NAMALWA (cell line): ENCODE results near the gene SPAG6.
"Not testable (repeated sequence)": the region's sequence is repeated elsewhere in the genome, so short reads cannot be mapped to it uniquely, and the experiment has no call there.

ENCODE experiments used
- DNase-seq: peaks from one replicate; pipeline ENCODE4 v3.0.0-alpha.2; 2015; ENCODE audit warnings: low spot score

SPAG6 gene

DNA sequence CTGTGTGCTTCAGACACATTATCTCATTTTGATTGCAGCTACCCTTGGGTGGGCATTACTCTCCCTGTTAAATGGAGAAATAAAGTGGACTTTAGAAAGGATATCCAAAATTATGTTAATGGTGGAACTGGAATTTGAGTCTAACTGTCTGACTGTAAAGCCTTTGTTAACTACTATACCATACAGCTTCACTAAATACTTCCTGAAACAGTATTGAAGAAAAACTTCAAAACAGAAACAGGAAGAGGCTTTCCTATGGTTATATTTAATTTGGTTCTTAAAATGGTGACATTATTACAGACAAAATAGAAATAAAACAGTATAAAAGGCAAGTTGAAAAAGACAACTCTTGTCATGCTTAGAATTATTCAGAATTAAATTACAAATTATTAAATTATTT, 25.0 kb downstream of the SPAG6 start:
- peak; percentile 24 for DNase-seq

DNA sequence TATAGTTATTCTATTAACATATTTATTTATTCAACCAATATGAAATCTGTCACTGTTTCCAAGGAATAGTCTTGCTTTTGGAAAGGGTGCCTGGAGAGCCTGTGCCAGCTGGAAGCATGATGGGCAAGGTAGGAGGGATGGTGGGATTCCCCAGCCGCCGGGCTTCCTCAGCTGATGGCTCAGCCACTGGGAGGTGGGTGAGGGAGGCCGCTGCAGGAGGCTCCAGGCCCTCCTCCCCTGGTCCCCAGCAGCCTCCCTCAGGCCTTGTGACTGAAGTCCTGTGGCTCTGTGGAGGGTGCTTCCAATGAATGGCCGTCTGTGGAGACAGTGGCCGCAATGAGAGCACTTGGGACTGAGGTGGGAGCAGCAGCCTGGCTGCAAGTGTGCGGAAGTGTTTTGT, 27.0 kb downstream of the SPAG6 start:
- no peak for DNase-seq

GRCh38 chr10:22372917-22373316, 27.6 kb downstream of the SPAG6 start:
- no peak for DNase-seq

GRCh38 chr10:22374489-22375126, 29.3 kb downstream of the SPAG6 start:
- no peak for DNase-seq

- no peak for DNase-seq
Observed at GRCh38 chr10:22379059-22379458, 33.8 kb downstream of the SPAG6 start.

GRCh38 chr10:22381262-22381661, 36.0 kb downstream of the SPAG6 start:
- DNase-seq: no peak

DNA sequence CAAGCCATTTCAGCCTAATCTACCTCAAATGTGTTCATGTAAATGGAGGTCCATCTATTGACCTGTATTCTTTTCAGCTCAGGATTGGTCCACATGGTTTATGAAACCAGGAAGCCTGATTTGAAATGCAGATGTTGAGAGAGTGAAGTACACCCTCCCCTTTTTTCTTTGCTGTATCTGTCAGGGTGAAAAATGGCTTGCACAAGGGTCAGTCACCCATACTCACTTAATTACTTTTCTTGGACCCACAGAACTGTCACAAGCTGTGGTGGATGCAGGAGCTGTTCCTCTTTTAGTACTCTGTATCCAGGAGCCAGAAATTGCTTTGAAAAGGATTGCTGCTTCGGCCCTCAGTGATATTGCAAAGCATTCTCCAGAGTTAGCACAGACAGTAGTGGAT, 41.2 kb downstream of the SPAG6 start:
- peak; percentile 23 for DNase-seq

DNA sequence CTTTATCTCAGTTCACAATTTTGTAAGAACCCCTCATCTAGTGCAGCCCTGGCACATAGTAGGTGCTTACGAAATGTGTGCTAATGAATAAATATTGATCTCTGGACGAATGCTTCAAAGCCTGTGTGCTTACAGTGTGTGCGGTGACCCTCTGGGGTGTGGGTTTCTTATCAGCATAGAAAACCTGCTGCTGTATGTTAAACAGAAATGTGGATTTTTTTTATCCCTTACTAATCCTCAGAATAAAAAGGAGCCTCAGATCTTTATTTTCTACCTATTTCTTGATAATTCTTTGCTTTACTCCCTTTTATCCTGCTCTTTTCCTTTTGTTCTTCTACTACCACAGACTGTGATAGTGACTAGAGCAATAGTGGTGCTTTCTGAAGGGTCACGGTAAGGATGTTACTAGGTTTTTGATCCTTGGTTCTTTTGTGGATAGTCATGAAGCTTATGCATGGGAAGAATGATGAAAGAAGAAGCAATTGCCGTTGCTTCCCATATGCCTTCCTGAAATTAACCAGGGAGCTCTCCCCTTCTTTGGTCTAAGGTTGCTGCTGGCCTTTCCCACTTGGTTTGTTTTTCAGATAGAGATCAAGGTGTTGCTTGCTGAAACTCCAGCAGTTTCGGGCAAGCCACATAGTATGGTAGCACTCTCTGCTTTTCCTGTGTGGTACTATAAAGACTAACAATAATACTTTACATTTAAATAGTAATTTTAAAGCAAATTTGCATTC, 44.7 kb downstream of the SPAG6 start:
- no peak for DNase-seq

GRCh38 chr10:22391600-22391999, 46.3 kb downstream of the SPAG6 start:
- DNase-seq: no peak

DNA sequence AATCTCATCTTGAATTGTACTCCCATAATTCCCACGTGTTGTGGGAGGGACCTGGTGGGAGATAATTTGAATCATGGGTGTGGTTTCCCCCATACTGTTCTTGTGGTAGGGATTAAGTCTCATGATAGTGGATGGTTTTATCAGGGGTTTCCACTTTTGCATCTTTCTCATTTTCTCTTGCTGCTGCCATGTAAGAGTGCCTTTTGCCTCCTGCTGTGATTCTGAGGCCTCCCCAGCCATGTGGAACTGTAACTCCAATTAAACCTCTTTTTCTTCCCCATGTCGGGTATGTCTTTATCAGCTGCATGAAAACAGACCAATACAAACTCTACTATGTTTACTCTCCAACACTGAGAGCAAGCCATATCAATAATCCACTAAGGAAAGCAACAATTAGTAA, 50.9 kb downstream of the SPAG6 start:
- not testable (repeated sequence) for DNase-seq

GRCh38 chr10:22406916-22407315, 61.6 kb downstream of the SPAG6 start:
- not testable (repeated sequence) for DNase-seq

- no peak for DNase-seq
Observed at GRCh38 chr10:22410394-22410793, 65.1 kb downstream of the SPAG6 start.

DNA sequence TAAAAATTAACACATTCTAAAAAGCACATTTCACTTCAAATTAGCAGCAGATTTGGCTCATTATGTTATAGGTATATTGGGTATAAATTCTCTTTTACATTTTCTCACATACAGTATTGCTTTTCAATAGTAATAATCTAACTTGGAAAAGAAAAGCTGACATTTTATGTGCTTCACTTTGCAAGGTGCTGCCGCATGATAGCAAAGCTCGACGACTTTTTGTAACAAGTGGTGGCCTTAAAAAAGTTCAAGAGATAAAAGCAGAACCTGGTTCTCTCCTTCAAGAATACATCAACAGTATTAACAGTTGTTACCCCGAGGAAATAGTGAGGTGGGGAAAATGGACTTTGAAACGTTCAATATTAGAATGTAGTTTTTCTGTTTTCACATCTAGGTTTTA, 65.5 kb downstream of the SPAG6 start:
- DNase-seq: no peak

GRCh38 chr10:22414146-22414545, 68.8 kb downstream of the SPAG6 start:
- no peak for DNase-seq

DNA sequence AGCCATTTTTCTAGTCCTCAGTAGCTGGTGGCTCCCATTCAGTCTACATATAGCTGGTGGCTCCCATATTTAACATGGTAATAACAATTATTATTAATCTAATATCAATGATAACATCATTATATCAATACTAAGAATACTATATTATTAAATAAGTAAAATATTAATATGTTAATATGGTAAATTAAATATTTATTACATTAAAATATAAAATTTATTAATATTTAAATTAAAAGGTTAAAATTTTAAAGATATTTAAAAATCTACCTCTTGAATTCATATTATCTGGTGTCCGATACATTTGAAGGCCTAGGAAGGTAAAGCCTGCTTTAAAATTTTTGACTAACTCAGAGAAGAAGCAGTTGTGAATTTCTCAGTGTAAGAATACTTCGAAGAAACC, 69.8 kb downstream of the SPAG6 start:
- DNase-seq: no peak

- DNase-seq: no peak
Observed at GRCh38 chr10:22417736-22418268, 72.5 kb downstream of the SPAG6 start.

- peak; percentile 55 for DNase-seq
Observed at GRCh38 chr10:22420787-22421517, 75.7 kb downstream of the SPAG6 start.

GRCh38 chr10:22426653-22427052, 81.4 kb downstream of the SPAG6 start:
- DNase-seq: no peak

DNA sequence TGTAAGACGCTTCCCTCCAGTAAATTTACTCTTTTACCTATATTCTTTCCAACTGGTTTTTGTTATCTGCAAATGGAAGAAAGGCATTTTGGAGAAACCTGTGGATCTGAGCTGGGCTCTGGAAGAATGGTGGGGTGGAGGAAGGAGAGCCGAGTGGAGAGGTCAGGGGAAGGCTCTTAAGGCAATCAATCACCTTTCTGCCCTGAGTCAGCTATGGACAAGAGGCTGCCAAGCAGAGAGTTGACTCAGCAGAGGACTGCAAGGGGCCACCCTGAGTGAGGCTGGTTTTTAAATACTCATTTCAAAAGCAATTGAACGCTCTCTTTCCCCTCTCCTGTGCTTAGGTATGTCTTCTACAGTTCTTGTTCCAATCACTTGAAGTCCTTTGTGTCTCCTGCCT, 81.8 kb downstream of the SPAG6 start:
- DNase-seq: no peak

DNA sequence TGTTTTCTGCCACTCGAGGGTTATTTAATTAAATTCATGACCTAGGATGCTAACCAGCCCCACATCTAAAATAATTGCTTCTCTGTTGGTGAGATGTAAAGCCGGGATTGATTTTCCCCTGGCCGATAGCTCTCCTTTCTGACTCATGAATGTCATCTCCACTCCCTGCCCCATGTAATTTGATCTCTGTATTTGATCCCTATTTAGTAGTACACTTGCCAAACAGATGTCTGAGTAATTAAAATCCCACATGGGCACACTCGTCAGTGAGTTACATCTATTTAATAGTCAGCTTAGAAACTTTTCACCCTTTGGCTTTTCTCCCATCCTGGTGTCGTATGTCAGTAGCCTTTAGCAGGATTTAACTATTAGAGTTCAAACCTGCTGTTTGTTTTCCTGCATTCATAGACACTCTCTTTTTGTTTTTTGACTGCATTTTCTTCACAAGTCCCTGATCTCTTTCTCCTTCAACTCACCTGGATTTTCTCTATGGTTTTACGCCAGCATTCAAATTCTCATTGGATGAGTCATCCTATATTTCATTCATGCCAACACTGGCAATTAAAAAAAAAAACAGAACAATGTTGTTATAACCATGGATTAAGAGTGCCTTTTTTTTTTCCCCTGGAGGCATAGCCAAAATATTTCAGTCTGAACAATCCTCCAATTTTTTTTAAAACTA, 82.7 kb downstream of the SPAG6 start:
- no peak for DNase-seq

DNA sequence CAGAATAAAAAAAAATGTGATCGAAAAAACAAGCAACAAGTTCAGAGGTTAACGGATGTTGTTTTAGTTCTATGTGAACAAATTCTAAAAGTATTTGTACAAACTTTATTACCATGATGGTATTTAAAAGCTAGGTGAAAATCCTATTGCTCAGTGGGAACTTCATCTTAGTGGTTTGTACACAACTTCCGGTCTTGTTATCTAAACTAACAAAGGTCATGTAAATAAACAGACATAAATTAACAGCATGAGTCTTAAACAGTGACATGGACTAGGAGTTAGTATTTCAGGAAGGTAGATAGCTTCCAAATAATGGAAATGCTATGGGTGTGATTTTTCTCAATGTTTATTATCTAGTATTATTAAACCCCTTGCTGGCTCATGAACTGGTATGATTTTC, 83.8 kb downstream of the SPAG6 start:
- no peak for DNase-seq

- no peak for DNase-seq
Observed at GRCh38 chr10:22429981-22430421, 84.7 kb downstream of the SPAG6 start.
